Lower leg skin (tissue), 3 donors: Measurements from ENCODE around the gene WDPCP.

Source experiments
- CTCF ChIP-seq, 3 donors: fragments of 450-650 bp; IDR thresholded peaks; one replicate each; pipeline ENCODE4 v1.5.1; 2016; ENCODE audit warnings: antibody characterized with exemption in 3 of 3, mild to moderate bottlenecking in 3 of 3, moderate library complexity in 2 of 3
- POLR2A ChIP-seq, 2 donors: fragments of 450-650 bp; IDR thresholded peaks; one replicate each; pipeline ENCODE4 v1.6.1; 2016 to 2017; ENCODE audit warnings: antibody characterized with exemption in 2 of 2, mild to moderate bottlenecking in 1 of 2, moderate library complexity in 1 of 2

GRCh38 chr2:63218800-63219526 is 369.3 kb downstream of the WDPCP start:
- TF ChIP-seq CTCF (IDR thresholded peaks at IDR 0.05) (no peak), POLR2A (IDR thresholded peaks at IDR 0.05) (no peak)
